H1 (cell line): Measurements from ENCODE around the gene CDK13. TPM values are rescaled to one million over a fixed set of nuclear protein-coding genes. Genes with fewer than 3 reads are reported as not detected.
A peak's percentile ranks its signal among the peaks of the same experiment; 100 is the strongest.

Experiments
- ATF3 ChIP-seq: IDR thresholded peaks from 2 replicates; pipeline ENCODE4 v1.6.1; 2011; ENCODE audit warnings: low read depth, mild to moderate bottlenecking, low read length; ENCODE audit not compliant: insufficient read depth
- POU5F1 ChIP-seq: IDR thresholded peaks from 2 replicates; pipeline ENCODE4 v1.6.1; 2011; ENCODE audit warnings: low read depth, mild to moderate bottlenecking, low read length, moderate library complexity
- SIN3A ChIP-seq, 2 experiments: IDR thresholded peaks in 1 of 2; conservative IDR thresholded peaks in 1 of 2; 2 replicates each; pipeline ENCODE4 v1.6.1; 2011 to 2012; ENCODE audit warnings: low read length in 2 of 2, improper control_type of control experiment in 1 of 2, low read depth in 1 of 2, mild to moderate bottlenecking in 1 of 2
- SIRT6 ChIP-seq: IDR thresholded peaks from one replicate; pipeline ENCODE4 v1.7.1; 2012; ENCODE audit warnings: low read length, inconsistent platforms
- TBP ChIP-seq: IDR thresholded peaks from 2 replicates; pipeline ENCODE4 v1.6.1; 2011; ENCODE audit warnings: low read depth, low read length, improper control_type of control experiment
- TCF12 ChIP-seq: IDR thresholded peaks from 2 replicates; pipeline ENCODE4 v1.6.1; 2011; ENCODE audit warnings: low read depth, mild to moderate bottlenecking, low read length
- polyA plus RNA-seq, 7 experiments: library from polyadenylated mRNA; depleted of rRNA in 3 of 7; stranded (reverse) in 5 of 7; unstranded in 2 of 7; fragments of >200 nt in 5 of 7; fragments of 200-250 nt in 2 of 7; gene quantifications; 1 replicate in 5 of 7; 2 replicates in 1 of 7; 4 replicates in 1 of 7; pipeline versions ENCODE4 v1.2.1 to v1.2.3, GENCODE V29; 2011 to 2013; ENCODE audit warnings: missing spikeins in 2 of 7, mixed read lengths in 2 of 7
- total RNA-seq: library from RNA; stranded (reverse); fragmentation: NEBNext Ultra II Directional; extraction: Animal tissue kit (Norgen Biotek cat#: 25700); gene quantifications from 2 replicates; pipeline ENCODE4 v1.2.1, GENCODE V29; 2021
- TF ChIP-seq, protein P1 (sequence below), 3 experiments: IDR thresholded peaks; 1 replicate in 2 of 3; 2 replicates in 1 of 3; pipeline versions ENCODE4 v1.5.1 to v1.6.1; 2011; ENCODE audit warnings: low read length in 3 of 3, mild to moderate bottlenecking in 3 of 3, inconsistent platforms in 2 of 3, low read depth in 1 of 3, moderate library complexity in 1 of 3; ENCODE audit not compliant: insufficient read depth in 1 of 3; ENCODE audit errors: control extremely low read depth in 1 of 3
- TF ChIP-seq, protein P2 (sequence below): fragments of 300-600 bp; sonication (generic); IDR thresholded peaks from 2 replicates; pipeline ENCODE4 v1.7.1; 2012; ENCODE audit warnings: low read length, moderate library complexity, mild to moderate bottlenecking, inconsistent platforms; ENCODE audit not compliant: insufficient replicate concordance

CDK13 gene
- total and polyA plus RNA-seq, 2 of the 8 experiments (the other 6 are each of a cell fraction or from before 2014, with no cell fraction given), result 22.6 to 49.5 TPM

DNA sequence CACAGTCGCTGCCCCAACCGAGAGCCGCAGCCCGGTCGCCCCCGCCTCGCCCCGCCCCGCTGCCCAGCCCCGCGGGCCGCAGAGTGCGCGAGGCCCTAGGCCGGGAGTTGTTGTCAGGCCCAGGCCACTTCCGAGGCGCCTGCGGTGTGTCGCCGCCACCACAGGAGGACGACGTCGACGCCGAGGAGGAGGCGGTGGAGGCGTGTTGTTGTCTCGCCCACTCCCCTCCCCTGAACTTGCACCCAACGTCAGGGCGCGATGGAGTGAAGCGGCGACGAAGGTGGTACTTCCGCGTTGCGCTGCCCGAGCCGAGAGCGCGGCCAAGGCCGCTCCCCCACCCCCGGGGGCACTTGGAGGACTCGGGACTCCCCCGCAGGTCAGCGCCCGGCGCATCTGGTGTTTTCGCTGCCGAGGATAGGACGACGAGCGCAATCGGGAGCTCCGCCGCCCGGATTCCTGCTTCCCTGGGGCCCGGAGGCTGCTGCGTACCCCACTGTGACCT, at the start of gene CDK13 (continued):
- TF ChIP-seq, protein P1, sequence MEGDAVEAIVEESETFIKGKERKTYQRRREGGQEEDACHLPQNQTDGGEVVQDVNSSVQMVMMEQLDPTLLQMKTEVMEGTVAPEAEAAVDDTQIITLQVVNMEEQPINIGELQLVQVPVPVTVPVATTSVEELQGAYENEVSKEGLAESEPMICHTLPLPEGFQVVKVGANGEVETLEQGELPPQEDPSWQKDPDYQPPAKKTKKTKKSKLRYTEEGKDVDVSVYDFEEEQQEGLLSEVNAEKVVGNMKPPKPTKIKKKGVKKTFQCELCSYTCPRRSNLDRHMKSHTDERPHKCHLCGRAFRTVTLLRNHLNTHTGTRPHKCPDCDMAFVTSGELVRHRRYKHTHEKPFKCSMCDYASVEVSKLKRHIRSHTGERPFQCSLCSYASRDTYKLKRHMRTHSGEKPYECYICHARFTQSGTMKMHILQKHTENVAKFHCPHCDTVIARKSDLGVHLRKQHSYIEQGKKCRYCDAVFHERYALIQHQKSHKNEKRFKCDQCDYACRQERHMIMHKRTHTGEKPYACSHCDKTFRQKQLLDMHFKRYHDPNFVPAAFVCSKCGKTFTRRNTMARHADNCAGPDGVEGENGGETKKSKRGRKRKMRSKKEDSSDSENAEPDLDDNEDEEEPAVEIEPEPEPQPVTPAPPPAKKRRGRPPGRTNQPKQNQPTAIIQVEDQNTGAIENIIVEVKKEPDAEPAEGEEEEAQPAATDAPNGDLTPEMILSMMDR (IDR thresholded peaks at IDR 0.05; ENCODE audit: control extremely low read depth in 1 of 3, insufficient read depth in 1 of 3, low read depth in 1 of 3, low read length in 3 of 3), result peak in 1 of 3 experiments; percentile 18; a peak in 2 of 4 replicates
- TF ChIP-seq ATF3, result no peak
- TF ChIP-seq TBP, result no peak
- TF ChIP-seq SIRT6, result no peak
- 0 out of 4 replicates have a peak, but pooled peaks of 1 of the 2 experiments have one; percentile 66 for TF ChIP-seq SIN3A (conservative IDR thresholded peaks at IDR 0.05 in 1 of 2, IDR thresholded peaks at IDR 0.05 in 1 of 2; ENCODE audit: low read depth in 1 of 2, low read length in 2 of 2)
- TF ChIP-seq TCF12, result no peak
- TF ChIP-seq, protein P2, sequence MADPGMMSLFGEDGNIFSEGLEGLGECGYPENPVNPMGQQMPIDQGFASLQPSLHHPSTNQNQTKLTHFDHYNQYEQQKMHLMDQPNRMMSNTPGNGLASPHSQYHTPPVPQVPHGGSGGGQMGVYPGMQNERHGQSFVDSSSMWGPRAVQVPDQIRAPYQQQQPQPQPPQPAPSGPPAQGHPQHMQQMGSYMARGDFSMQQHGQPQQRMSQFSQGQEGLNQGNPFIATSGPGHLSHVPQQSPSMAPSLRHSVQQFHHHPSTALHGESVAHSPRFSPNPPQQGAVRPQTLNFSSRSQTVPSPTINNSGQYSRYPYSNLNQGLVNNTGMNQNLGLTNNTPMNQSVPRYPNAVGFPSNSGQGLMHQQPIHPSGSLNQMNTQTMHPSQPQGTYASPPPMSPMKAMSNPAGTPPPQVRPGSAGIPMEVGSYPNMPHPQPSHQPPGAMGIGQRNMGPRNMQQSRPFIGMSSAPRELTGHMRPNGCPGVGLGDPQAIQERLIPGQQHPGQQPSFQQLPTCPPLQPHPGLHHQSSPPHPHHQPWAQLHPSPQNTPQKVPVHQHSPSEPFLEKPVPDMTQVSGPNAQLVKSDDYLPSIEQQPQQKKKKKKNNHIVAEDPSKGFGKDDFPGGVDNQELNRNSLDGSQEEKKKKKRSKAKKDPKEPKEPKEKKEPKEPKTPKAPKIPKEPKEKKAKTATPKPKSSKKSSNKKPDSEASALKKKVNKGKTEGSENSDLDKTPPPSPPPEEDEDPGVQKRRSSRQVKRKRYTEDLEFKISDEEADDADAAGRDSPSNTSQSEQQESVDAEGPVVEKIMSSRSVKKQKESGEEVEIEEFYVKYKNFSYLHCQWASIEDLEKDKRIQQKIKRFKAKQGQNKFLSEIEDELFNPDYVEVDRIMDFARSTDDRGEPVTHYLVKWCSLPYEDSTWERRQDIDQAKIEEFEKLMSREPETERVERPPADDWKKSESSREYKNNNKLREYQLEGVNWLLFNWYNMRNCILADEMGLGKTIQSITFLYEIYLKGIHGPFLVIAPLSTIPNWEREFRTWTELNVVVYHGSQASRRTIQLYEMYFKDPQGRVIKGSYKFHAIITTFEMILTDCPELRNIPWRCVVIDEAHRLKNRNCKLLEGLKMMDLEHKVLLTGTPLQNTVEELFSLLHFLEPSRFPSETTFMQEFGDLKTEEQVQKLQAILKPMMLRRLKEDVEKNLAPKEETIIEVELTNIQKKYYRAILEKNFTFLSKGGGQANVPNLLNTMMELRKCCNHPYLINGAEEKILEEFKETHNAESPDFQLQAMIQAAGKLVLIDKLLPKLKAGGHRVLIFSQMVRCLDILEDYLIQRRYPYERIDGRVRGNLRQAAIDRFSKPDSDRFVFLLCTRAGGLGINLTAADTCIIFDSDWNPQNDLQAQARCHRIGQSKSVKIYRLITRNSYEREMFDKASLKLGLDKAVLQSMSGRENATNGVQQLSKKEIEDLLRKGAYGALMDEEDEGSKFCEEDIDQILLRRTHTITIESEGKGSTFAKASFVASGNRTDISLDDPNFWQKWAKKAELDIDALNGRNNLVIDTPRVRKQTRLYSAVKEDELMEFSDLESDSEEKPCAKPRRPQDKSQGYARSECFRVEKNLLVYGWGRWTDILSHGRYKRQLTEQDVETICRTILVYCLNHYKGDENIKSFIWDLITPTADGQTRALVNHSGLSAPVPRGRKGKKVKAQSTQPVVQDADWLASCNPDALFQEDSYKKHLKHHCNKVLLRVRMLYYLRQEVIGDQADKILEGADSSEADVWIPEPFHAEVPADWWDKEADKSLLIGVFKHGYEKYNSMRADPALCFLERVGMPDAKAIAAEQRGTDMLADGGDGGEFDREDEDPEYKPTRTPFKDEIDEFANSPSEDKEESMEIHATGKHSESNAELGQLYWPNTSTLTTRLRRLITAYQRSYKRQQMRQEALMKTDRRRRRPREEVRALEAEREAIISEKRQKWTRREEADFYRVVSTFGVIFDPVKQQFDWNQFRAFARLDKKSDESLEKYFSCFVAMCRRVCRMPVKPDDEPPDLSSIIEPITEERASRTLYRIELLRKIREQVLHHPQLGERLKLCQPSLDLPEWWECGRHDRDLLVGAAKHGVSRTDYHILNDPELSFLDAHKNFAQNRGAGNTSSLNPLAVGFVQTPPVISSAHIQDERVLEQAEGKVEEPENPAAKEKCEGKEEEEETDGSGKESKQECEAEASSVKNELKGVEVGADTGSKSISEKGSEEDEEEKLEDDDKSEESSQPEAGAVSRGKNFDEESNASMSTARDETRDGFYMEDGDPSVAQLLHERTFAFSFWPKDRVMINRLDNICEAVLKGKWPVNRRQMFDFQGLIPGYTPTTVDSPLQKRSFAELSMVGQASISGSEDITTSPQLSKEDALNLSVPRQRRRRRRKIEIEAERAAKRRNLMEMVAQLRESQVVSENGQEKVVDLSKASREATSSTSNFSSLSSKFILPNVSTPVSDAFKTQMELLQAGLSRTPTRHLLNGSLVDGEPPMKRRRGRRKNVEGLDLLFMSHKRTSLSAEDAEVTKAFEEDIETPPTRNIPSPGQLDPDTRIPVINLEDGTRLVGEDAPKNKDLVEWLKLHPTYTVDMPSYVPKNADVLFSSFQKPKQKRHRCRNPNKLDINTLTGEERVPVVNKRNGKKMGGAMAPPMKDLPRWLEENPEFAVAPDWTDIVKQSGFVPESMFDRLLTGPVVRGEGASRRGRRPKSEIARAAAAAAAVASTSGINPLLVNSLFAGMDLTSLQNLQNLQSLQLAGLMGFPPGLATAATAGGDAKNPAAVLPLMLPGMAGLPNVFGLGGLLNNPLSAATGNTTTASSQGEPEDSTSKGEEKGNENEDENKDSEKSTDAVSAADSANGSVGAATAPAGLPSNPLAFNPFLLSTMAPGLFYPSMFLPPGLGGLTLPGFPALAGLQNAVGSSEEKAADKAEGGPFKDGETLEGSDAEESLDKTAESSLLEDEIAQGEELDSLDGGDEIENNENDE, result no peak
- TF ChIP-seq POU5F1, result no peak
